Skin epidermis (tissue), 12 donors: ENCODE results near the gene AGTRAP.

ENCODE experiments used
- H3K27ac ChIP-seq, 21 experiments: fragments of 200-600 bp; sonication (generic) in 11 of 21; one replicate each; pipeline ENCODE4 v1.5.0; 2020; ENCODE audit warnings: mild to moderate bottlenecking in 3 of 21, inconsistent platforms in 2 of 21, moderate library complexity in 2 of 21
- H3K4me3 ChIP-seq, 7 experiments: fragments of 200-600 bp; sonication (generic) in 2 of 7; one replicate each; pipeline ENCODE4 v1.5.0; 2020; ENCODE audit warnings: inconsistent platforms in 2 of 7, mild to moderate bottlenecking in 2 of 7, moderate library complexity in 1 of 7

The AGTRAP gene

DNA sequence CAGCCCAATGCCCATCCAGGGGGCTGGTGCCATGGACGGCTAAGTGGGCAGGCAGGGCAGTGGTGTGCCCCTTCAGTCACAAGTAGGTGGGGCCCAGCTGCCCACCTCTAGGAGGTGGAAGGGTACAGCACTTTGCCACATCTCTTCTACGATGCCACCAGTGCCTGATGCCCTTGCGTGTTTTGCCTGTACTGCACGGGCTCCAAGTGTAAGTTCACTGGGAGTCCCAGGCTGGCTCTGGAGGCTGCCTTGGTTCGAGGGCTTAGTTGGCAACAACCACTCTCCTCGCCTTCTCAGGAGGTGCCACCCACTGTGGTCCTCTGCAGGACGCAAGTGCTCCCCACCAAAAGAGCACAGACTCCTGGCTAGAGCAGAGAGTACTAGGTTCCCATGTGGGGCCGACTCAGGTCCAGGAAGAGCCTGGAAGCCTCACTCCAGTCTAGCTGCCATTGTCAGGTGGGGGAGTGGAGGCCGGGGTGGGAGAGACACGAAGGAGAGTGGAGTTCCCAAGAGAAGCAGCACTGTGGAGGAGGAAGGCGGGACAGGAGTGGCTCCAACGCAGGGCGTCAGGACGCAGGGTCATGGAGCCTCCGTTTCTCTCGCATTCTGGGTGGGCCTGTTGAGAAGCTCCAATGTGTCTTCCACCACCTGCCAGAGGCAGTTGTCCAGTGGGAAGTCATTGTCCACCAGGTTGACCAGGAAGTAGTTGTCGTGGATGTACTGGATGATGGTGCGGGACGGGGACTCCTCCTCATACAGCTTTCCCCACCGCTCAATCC, 54.4 kb downstream of the AGTRAP start:
- H3K27ac ChIP-seq, result peak overlapping the region; percentile 6 to 98 (median 87)
- no peak overlapping the region for H3K4me3 ChIP-seq

GRCh38 chr1:11790880-11791715, 55.2 kb downstream of the AGTRAP start:
- Histone ChIP-seq H3K4me3 (no peak overlapping the region), H3K27ac (peak overlapping the region; percentile 25 to 98 (median 87))

- Histone ChIP-seq H3K27ac (peak overlapping the region in 19 of 21 experiments; percentile 32 to 98 (median 87)), H3K4me3 (no peak overlapping the region)
Measured at GRCh38 chr1:11792106-11792505, 56.2 kb downstream of the AGTRAP start.

GRCh38 chr1:11793819-11794218, 57.9 kb downstream of the AGTRAP start:
- no peak overlapping the region for H3K4me3 ChIP-seq
- H3K27ac ChIP-seq, result peak overlapping the region in 5 of 21 experiments; percentile 14 to 92 (median 86)

GRCh38 chr1:11794446-11795237, 58.7 kb downstream of the AGTRAP start:
- no peak overlapping the region for H3K4me3 ChIP-seq

DNA sequence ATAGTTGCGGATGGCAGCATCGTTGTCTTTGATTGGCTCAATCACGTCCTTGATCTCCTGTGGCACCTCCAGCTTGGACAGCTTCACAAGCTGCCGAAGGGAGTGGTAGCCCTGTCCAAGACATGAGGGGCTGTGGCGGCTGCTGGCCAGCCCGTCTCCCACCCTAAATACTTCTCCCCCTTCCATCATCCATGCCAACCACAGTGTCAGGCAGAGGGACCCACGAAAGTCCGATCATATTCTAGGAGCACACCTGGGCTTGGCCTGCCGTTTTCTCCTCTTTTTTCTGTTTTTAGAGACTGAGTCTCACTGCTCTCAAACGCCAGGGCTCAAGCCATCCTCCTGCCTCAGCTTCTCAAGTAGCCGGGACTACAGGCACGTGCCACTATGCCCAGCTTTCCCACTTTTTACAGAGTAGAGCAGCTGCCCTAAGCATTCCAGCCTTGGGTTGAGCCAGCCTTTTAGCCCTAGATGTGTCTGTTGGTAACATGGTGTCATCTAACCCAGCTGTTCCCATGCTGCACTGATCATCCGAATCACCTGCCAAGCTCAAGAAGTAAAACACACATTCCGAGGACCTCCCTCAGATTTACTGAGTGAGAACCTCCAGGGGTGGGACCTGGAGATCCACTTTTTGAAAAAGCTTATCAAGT, 59.4 kb downstream of the AGTRAP start:
- Histone ChIP-seq H3K4me3 (no peak overlapping the region), H3K27ac (peak overlapping the region in 5 of 21 experiments; percentile 14 to 90 (median 51))

More at GRCh38 chr1:11794446-11795237, 58.7 kb downstream of the AGTRAP start:
- H3K27ac ChIP-seq, result peak overlapping the region in 5 of 21 experiments; percentile 14 to 90 (median 51)

- Histone ChIP-seq H3K4me3 (no peak overlapping the region), H3K27ac (peak overlapping the region in 6 of 21 experiments; percentile 8 to 90 (median 44))
Measured at GRCh38 chr1:11796036-11796828, 60.3 kb downstream of the AGTRAP start.

DNA sequence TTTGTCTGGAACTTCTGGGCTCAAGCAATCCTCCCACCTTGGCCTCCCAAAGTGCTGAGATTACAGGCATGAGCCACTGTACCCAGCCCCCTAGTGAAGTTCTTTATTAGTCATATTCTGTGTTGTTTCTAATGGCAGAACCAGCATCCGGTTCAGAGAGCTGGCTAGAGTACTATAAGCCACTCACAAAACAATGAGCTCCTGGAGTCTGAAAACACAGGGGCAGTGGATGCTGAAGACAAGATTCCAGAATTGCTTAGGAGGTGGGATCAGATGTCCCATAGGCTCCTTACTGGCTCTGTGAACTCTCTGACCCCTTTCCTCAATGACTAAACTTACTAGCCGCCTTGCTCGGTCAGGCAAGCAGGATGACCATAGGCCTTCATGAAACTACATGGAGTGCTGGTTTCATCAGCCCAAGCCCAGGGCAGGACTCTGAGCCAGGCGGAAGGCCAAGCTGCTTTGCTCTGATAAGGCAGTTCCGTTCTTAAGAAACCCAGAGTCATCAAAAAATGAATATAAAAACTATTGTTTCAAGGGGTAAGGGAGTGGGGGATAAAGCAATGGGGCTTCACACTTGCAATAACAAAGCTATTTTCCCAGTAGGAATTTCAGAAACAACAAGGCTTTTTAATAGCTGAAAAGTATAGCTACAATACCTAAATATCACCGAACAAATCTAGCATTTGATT, 61.7 kb downstream of the AGTRAP start:
- Histone ChIP-seq H3K27ac (peak overlapping the region in 3 of 21 experiments; percentile 6 to 35 (median 9)), H3K4me3 (no peak overlapping the region)

GRCh38 chr1:11799099-11799498, 63.2 kb downstream of the AGTRAP start:
- no peak overlapping the region for H3K4me3 ChIP-seq
- H3K27ac ChIP-seq, result peak overlapping the region in 1 of 21 experiments; percentile 14

- H3K27ac ChIP-seq, result peak overlapping the region in 1 of 21 experiments; percentile 11
- no peak overlapping the region for H3K4me3 ChIP-seq
Measured at GRCh38 chr1:11799896-11800295, 64.0 kb downstream of the AGTRAP start.

DNA sequence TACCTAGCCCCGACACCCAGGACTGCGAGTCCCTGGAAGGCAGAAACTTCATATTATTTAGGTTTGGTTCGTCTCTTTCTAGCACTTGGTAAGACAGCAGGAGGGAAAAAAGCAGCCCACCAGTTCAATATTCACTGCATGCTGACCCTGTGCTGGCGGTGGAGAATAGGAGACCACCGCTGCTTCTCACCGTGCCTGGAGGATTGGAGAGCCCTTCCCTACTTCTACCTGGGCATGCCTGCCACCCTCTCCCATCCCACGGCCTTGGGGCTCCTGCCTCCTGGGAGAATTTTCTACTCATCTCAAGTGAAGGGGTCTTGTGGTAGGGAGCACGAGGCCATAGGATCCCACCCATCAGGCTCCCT, 64.4 kb downstream of the AGTRAP start:
- H3K4me3 ChIP-seq, result no peak overlapping the region
- peak overlapping the region in 1 of 21 experiments; percentile 11 for H3K27ac ChIP-seq
